ELR (cell line): ENCODE measurements around the gene IVD.

Experiments used
- DNase-seq: peaks from one replicate; pipeline ENCODE4 v3.0.0-alpha.2; 2015; ENCODE audit warnings: low read depth

Gene IVD

DNA sequence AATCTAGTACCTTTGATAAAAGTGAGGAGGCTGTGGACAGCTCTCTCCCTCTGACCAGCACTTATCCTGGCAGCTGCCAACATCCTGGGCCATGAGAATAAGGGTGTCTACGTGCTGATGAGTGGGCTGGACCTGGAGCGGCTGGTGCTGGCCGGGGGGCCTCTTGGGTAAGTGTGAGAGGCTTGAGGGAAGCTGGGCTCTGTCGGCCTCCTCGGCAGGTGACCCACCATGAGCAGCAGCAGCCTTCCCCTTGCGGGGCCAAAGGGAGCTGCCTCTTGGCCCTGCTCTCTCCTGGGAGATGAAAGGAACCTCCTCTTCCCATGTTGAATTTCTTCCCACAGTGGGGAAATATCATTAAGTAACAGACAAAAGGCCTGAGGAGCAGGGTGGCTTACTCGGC, 9.2 kb downstream of the IVD start:
- DNase-seq = no peak

DNA sequence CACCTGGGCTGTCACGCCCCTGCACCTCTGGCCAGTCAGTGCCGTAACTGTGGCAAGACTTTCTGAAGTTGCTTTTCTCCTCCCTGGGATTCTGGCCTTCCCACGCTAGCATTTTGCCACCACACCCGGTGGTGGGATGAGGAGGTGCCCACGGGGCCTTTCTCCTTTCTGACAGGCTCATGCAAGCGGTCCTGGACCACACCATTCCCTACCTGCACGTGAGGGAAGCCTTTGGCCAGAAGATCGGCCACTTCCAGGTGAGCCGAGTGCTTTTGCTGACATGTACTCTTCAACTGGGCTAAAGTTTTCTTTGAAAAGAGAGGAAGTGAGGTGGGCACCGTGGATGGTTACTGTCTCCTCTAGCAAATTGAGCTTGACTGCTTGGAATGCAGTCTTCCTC, 9.6 kb downstream of the IVD start:
- DNase-seq = no peak

DNA sequence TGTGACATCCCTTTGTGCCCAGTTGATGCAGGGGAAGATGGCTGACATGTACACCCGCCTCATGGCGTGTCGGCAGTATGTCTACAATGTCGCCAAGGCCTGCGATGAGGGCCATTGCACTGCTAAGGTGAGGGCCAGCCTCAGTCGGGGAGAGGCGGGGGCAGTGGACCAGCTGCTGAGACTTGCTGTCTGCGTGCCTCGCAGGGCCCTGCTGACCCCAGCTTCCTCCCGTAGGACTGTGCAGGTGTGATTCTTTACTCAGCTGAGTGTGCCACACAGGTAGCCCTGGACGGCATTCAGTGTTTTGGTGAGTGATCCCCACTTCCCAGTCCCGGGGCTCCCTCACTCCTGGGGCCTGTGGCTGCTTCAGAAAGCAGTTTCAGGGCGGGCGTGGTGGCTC, 10.5 kb downstream of the IVD start:
- no peak for DNase-seq

DNA sequence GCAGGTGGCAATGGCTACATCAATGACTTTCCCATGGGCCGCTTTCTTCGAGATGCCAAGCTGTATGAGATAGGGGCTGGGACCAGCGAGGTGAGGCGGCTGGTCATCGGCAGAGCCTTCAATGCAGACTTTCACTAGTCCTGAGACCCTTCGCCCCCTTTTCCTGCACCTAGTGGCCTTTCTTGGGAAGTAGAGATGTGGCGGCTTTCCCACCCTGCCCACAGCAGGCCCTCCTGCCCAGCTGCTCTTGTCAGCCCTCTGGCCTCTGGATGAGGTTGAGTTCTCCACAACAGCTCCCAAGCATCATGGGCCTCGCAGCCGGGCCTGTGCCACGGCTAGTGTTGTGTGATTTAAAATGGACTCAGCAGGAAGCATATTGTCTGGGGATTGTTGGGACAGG, 12.5 kb downstream of the IVD start:
- DNase-seq = no peak

DNA sequence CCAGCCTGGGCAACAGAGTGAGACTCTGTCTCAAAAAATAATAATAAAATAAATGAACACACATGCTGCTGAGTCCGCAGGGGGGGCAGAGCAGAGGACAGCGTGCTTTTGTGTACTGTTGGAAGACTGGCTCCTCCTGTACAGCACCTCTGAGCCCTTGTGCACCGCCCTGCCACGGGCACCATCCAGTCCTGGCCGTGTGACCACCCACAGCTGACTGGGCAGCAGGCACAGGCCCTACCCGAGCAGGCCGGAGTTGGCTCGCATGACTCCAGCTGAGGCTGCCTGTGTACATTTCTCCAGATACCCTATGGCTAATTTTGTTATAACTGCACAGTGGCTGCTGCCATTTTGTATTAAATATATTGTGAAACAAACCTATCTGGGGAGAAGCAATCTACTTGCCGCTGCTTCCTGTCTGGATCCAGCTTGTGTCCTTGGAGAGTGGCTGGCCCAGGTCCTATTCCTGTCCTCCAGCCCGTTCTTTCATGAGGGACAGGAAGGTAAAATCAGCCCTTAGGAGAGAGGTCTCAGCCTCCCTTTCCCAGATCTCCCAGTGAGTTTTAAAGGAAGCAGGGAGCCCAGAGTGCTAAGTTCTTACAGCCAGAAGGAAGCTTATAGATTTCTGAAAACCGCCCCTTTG, 14.6 kb downstream of the IVD start:
- DNase-seq = no peak

DNA sequence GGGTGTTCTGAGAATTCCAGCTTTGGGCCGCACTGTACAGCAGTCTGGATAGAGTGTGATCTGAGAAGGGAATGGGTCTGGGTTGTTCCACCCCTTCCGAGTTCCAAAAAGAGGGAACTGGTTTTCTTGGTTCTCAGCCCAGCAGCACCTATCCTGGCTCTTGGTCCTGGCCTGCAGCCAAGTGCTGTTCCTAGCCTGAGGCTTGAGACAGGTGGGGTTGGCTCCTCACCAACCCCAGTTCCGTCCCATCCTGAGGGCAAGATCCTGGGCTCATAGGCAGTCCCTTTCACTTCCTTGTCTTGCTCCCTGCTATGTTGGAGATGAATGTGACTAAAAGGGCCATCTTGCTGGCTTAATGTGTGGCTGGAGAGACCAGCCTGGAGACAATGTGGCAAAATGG, 15.2 kb downstream of the IVD start:
- DNase-seq = no peak

DNA sequence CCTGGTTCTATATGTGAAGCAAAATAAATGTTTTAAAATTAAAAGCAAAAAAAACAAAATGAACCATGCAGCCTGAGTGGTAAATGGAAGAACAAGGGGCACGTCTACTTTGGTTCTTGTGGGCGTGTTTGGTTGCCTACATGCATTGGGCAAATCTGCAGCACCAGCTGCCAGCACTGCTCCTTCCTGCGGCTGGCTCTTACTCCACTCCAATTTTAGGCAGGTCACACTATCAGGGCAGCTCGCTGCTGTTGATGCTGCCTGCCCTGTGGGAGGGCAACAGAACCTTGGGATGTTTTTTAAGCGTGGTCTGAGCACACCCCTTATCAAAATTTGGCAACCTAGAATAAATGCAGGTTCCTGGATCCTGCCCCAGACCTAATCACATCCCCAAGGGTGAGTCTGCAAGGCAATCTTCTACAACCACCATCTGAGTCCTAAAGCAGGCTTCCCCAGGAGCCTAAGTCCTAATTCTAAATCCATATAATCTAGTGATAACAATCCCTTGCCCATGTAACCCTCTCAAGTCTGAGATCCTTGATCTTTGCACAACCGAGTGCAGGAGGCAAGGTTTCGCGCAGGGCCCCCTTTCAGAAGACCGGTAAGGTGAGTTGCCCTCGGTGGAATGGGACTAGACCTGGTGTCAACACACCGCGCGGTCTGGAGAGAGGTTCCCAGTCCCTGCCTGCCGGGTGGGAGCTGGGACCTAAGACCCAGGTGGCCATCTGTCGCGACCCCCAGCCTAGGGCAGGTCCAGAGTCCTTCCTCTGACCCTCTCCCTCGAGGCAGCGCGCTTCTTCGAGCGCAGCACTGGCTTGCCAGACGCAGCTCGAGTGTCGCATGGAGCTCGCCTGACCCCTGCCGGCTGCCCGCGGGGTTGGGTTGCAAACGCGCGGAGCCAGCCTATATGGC, 15.9 kb downstream of the IVD start:
- DNase-seq = peak; percentile 72

DNA sequence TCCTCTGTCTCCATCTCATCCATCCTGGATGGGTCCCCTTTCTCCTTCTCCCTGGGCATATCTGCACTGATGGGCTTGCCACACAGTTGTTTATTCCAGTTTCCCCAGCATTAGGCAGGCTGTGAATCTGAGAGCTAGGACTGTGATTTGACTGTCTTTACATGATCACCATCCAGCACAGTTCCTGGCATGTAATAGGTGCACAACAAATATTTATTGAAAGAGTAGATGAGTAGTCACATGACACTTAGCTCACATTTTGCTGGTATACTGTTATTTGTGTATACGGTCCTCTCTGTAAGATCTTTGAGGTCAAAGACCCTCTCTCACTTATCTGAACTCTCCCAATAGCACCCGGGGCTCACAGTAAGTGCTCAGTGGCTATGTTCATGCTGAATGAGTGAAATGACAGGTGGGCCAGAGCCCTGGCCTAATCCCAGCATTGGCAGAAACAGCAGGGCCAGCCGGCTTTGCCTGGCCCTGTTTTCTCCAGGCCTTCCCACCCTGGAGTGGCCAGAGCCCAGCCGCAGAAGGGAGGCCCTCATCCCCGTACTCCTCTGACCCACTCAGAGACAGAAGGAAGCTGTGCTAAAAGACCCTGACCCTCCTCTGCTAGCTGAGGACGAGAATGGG, 19.0 kb downstream of the IVD start:
- no peak for DNase-seq

DNA sequence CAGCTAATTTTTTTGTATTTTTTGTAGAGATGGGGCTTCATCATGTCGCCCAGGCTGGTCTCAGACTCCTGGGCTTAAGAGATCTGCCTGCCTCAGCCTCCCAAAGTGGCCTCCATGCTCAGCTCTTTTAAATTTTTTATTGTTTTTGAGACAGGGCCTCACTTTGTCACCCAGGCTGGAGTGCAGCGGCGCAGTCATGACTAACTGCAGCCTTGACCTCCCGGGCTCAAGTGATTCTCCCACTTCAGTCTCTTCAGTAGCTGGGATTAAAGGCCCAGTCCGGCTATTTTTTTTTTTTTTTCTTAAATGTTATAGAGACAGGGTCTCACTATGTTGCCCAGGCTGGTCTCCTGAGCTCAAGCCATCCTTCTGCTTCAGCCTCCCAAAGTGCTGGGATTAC, 20.1 kb downstream of the IVD start:
- DNase-seq = no peak

DNA sequence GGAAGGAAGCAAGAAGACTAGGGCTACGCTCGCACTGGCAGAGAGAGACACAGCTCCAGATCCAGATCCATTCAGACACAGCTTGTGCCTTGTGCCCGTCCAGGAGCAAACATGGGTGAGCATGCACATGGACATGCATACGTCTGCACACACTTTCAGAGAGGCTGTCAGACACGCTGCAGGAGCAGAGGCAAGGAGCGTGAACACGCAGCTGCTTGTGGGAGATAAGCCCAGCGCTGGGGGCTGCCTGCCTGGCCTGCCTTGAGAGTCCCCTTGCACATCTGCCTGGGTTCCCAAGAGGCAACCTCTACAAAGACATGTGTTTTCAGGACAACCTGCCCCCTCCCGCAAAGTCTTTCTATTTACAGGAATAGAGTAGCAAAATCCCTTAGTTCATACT, 21.6 kb downstream of the IVD start:
- no peak for DNase-seq

DNA sequence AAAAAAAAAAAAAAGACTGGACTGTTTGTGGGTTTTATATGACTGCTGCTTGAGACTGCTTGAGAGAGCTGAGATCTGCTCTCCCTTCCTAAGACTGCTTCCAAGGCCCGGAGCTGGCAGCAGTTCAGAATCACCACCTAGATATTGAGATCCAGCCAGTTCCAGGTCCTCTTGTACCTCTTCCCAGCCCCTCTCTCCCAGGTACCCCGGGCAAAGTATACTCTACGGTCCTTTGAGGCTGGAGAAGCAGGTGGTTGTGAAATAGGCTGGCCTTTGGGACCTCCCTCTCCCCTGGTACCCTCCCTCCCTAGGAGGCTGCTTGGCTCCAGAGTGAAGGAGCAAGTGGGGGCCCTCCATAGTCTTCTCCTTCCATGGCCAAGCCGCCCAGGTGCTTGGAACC, 22.6 kb downstream of the IVD start:
- DNase-seq = no peak

DNA sequence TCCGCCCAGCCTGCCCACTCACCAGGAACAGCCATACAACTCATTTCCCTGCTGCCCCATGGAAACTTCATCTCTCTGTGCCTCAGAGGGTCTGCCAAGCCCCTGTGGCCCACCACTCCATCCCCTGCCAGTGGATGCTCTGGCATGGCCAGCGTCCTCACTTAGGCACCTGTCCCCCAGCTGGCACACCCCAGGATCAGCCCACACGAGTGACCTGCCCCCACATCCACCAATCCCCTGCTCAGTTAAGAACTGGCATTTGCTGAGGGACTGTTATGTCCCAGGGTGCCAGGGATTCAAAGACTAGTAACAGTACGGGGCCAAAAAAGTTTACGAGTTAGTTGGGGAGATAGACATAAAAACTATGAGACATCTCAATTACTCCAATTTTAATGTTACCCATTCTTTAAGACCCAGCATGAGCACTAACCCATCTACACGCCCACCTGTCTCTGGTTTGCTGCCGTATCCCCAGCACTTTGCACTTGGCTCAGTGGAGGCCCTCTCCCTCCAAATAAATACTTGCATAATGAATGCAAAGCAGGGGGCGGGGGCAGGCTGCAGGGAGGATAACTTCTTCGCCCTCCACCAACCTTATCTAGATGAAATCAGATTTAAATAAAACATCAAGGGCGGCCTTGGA, 23.6 kb downstream of the IVD start:
- DNase-seq = no peak

DNA sequence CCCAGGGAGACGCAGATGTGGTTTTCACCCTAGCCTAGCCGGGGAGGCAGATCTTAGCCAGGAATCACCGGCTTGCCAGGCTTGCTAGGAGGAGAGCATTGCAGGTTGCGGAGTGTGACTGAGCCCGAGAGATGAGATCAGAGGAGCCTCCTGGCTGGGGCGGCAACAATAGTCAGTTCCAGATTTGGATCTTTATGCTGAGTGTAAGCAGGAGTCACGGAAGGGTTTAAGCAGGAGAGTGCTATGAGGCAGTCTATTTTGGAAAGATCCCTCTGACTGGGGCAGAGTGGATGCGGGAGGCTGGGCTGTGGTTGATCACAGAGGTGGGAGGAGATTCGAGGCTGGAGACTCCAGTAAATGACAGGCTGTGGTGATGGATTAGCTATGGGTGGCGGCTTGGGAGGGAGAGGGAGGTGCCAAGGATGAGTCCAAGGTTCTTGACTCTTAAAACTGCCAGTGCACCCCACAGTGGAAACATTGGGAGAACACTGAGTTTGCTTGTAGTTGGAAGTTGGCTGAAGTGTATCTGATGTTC, 24.7 kb downstream of the IVD start:
- no peak for DNase-seq

DNA sequence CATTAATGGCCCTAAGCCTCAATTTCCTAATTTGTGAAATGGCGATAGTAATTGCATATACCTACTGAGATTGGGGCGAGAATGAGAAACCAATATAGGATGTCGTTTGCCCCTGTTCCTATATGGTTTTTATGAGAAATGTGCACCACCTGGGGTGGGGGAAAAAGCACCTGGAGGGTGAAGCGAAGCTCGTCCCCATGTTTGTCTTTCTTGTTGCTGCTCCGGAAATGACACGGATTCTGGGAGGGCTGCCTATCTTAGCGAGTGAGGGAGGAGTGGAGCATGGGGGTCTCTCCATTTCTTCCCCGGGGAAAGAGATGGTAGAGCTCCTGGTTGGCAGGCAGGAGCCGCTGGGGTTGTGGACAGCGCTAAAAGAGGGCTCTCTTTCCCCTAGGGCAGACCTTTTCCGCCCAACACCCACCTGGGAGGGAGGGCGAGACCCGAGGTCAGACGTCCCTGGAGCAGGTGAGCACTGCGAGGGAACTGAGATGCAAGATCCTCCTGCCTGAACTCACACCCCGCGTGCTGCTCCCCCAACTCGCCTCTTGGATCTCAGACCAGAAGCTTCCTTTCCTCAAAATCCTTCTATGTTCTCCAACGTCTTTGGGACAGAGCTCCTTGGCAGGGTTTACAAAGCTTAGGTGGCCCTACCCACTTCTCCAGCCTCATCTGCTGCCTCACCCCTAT, 29.6 kb downstream of the IVD start:
- DNase-seq = no peak

DNA sequence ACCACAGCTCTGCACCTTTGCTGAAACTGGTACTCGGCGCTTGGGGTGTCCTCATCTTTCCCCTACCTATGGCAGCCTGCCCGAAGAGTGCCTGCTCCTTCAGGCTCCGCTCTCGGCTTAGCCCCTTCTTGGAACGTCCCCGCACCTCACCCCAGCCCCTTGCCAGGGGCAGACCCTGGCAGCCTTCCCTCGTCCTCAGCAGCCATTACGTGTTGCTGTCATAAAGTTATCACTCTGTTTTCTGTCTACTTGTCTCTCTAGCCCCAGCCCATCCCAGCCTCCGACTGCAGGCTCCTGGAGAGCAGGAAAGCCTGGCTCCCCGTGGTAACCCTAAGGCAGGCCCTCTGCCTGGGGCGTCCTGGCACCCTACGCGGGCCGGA, 30.1 kb downstream of the IVD start:
- no peak for DNase-seq

DNA sequence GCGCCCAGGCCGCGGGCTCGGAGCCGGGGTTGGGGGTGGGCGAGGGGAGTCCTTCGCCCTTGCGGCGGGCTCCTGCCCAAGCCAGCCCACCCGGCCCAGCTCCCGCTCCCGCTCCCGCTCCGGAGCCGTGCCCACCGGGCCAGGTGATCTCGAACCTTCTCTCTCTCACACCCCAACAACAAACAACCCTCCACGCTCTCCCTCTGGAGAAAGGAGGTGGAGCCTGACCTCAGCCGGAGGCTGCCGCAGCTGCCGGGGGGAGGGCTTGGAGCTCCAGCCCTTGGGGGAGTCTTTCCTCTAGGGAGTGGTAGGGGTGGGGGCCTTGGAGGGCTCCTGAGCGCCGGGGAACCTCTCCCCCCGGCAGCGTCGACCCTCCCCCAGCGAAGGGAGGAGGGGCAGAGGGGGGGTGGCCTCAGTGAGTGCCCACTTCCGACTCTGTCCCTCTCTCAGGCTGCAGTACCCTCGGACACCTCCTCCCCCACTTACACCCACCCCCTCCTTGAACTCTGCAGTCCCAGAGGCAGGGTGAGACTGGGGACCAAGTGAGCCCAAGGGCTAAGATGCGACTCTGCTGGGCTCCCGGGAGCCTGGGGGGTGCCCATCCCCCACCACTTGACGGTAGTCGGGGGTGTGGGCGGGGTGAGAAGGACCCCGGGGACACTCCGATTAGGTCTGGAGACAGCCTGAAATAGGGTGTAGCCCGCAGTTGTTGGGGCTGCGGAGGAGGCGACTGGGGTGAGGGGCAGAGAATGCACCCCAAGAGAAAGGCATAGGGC, 30.7 kb downstream of the IVD start:
- no peak for DNase-seq

DNA sequence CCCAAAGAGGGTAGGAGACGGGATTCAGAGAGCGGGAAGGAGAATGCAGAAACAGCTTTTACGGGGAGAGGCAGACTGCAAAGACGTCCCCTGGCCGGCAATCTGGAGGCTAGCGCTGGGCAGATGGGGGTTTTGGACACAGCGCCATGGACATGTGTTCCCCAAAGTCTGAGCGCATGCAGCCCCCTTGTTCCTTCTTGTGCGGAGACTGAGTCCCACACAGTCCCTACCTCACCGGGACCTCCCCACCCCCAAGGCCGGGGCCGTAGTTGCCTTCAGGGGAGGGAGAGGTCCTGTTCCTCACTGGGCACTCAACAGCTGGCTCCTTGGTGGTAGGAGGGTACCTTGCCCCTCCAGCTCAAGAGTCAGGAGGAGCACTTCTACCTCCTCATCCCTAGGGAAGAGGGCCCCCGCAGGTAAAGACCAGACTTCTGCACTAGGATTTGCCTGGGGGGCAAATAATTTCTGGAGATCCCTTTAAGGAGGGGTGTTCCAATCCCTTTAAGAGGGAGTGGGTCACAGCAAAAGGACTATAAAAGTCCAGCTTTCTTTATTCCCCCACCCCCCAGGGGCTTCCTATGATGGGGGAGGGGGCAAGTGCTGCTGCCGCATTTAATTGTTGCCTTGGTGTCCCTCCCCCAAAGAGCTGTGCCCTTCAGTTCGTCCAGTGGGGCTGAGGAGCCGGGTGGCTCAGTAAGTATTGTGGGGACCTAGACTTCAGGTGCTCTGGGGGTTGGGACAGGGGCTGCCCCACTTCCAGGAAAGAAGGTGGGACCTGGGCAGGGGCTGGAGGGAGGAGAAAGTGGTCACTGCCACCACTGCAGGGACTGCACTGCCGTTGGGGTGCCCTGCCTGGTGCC, 31.5 kb downstream of the IVD start:
- DNase-seq = no peak

DNA sequence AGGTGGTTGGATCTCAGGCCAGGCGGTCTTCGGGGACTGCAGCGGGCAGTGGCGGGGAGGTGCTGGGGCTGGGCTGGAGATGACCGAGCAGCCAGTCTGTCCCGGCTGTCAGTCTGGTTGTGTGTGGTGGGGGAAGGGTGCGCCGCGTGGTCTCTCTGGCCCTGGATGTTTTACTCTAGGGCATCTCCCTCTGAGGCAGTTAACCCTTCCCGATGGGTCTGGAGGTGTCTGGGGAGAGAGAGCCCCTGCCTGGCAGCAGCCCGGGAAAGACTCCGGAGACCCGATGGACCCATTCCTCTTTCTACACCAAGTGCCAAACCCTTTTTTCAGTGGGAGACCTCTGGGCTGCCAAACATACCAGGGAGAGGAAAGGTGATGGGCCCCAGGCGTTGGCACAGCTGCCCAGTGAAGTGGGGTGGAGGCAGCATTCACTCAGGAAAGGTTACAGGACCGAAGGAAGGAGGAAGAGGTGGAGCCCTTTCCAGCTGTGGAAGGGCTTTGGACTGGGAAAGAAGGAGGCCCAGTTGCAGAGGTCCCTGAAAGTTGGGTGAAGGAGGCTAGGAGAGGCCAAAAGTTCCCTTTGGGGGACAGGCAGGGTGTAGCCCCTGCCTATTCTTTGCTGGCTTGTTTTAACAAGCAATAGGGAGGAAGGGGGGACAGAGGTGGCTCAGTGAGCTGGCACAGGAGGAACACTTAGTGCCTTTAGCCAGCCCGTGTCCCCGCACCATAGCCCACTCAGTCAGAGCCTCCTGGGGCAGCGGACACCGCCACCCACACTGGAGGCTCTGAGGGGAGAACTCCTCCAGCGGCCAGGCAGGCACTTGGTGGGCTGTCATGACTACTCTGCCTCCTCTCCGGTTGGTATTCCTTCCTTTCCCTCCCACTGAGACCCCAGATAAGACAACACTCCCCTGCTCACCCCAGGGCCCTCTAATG, 32.4 kb downstream of the IVD start:
- no peak for DNase-seq

DNA sequence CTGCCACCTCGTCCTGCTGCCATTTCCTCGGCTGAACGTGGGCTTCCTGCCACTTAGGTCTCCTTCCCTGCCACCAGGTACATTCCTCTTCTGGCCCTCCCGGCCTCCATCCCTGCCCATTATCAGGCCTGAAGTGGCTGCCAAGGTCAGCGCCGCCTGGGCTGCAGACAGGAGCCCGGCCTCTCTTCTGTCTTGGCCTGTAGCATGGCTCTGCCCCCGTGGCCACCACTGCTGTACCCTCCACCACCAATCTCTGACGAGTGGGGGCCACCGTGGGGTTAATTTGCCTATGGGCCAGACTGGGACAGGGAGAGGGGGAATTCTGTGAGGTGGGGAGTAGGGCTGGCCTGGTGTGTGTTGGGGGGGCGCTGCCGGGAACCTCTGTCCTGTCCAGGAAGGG, 33.1 kb downstream of the IVD start:
- DNase-seq = no peak
